Stimulated activated CD8-positive, alpha-beta memory T cell treated with anti-CD3 and anti-CD28 coated beads, Interleukin-7, amount 100 ng/mL, for 1 hour (primary cell): Measurements from ENCODE around the gene ITPR1.
A peak's percentile ranks its signal among the peaks of the same experiment; 100 is the strongest.
"Not testable (repeated sequence)": the region's sequence is repeated elsewhere in the genome, so short reads cannot be mapped to it uniquely, and the experiment has no call there.

Experiments used
- DNase-seq, 2 donors: peaks; one replicate each; pipeline ENCODE4 v3.0.0-alpha.2; 2020; ENCODE audit warnings: low read depth in 2 of 2

ITPR1 gene

GRCh38 chr3:4493014-4493940 lies at the start of gene ITPR1:
TSS of gene ITPR1 (plus strand) at chr3:4493348. CDS start at chr3:4516492, 23,144 bp downstream.
- DNase-seq = peak; percentile 92 to 96

DNA sequence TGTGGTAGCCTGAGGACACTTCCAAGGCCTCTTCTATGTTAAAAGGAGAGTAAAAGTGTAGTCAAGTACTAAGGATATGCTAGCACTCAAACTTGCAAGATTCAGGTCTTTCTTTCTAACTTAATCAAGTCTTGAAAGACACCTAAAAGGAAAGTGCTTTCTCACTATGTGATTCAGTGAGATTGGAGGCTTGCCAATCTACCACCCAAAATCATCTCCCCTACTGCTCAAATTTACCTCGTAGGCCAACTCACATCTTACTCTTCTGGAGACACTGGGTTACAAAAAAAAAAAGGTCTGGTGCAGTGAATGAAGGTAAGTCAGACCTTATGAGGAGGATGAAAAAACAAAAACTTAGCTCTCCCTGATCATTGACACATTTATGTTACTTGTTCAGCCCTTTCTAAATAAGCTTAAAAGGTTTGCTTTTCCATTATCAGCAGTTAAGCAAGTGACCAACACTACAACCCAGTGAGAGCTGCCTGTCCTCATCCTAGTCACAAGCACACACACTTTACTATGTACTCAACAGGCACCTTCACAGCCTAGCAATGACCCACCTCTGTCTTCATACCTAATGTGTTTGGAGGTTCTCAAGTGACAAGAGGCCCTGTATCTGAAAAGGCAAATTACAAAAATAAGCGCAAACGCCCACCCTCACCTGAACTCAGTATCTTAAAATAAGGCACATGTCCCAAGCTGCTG lies 45.7 kb upstream of the ITPR1 start:
- DNase-seq = no peak

GRCh38 chr3:4448187-4448586 lies 45.0 kb upstream of the ITPR1 start:
- no peak for DNase-seq

- DNase-seq = no peak
Measured at GRCh38 chr3:4449043-4449805, 43.9 kb upstream of the ITPR1 start.

GRCh38 chr3:4454142-4454541 lies 39.0 kb upstream of the ITPR1 start:
- no peak for DNase-seq

DNA sequence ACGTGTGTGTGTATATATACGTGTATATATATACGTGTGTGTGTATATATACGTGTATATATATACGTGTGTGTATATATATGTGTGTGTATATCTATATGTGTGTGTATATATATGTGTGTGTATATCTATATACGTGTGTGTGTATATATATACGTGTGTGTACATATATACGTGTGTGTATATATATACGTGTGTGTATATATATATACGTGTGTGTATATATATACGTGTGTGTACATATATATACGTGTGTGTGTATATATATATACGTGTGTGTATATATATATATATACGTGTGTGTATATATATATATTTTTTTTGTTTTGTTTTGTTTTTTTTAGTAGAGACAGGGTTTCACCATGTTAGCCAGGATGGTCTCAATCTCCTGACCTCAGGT lies 36.4 kb upstream of the ITPR1 start:
- DNase-seq = not testable (repeated sequence)

DNA sequence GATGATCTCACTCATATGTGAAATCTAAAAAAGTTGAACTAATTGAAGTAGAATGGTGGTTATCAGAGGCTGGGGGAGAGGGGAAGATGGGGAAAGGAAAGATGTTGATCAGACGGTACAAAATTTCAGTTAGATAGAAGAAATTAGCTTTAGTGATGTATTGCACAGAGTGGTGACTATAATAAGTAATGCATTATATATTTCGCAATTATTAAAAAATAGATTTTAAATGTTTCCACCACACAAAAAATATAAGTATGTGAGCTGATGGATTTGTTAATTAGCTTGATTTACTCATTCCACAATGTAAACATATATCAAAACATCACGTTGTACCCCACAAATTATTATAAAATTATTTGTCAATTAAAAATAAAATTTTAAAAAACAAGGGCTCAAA lies 34.2 kb upstream of the ITPR1 start:
- DNase-seq = no peak

GRCh38 chr3:4460334-4460733 lies 32.8 kb upstream of the ITPR1 start:
- DNase-seq = no peak

DNA sequence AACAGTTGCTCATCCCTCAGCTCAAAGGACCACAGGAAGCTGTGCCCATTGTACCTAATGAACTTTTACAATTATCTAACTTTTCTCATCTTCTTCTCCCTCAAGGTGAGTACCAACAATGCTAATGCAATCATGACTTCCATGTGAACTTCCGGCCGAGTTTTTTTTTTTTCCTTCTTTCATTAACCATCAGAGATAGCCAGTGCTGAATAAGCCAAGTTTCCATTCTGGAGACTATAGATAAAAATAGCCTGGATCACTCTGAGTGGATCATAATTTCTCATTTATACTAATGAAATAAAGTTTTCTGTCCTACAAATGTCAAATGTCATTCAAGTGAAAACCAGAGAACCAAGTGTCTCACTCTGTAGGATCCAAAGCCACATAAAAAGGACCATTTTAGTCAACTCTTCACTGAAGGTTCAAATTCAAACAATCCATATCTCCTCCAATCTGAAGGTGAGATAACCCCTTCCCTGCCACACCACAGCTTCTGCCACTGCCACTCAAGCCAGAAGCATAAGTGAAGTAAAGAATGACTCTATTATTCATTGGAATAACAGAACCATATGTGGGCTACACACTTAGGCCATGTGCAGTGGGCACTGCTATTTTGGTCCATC lies 31.6 kb upstream of the ITPR1 start:
- no peak for DNase-seq

- no peak for DNase-seq
Measured at GRCh38 chr3:4462369-4463040, 30.6 kb upstream of the ITPR1 start.

GRCh38 chr3:4464576-4464975 lies 28.6 kb upstream of the ITPR1 start:
- DNase-seq = no peak

- peak; percentile 49 to 55 for DNase-seq
Measured at GRCh38 chr3:4466741-4467521, 26.2 kb upstream of the ITPR1 start, which contains the start of gene SUMF1. TSS of gene SUMF1 (minus strand) at chr3:4467269. CDS start at chr3:4467245, 24 bp downstream.

GRCh38 chr3:4467522-4467867 lies 25.7 kb upstream of the ITPR1 start:
- no peak for DNase-seq

GRCh38 chr3:4471907-4472306 lies 21.2 kb upstream of the ITPR1 start:
- DNase-seq = no peak

GRCh38 chr3:4472312-4472711 lies 20.8 kb upstream of the ITPR1 start:
- no peak for DNase-seq

DNA sequence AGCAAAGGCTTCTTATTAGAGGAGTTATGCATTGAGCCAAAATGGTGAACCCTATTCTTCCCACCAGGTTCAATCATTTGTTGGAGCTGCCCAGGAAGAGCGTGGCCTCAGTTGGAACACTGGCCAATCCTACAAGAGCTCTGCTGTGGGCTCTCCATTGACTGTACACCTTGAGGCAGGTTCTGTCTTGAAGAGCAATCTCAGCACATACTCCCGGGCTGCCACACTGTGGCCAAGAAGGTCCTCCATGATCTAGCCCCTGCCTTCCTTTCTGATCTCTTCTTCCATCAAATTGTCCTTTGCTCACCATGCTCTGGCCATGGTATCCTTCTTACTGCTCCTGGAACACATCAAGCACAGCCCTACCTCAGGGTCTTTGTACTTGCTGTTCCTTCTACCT lies 20.4 kb upstream of the ITPR1 start:
- no peak for DNase-seq

GRCh38 chr3:4474683-4475490 lies 18.3 kb upstream of the ITPR1 start:
- DNase-seq = no peak

DNA sequence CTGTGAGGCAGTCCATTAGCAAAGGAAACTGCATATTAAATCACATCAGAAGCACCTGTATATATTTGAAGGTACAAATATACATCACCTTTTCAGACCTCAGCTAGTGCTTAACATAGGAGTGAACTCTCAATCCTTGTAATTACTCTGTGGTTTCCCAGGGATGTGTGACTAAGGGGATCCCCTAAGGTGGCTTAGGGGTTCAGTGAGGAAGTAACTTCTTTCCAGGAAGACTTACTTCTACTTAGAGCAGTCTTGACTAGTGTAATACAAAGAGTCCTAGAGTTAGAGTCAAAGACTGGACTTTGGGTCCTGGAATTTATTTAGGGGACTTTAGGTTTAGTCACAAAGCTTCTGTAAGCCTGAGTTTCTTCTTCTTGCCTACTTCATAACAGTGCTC lies 17.3 kb upstream of the ITPR1 start:
- no peak for DNase-seq

DNA sequence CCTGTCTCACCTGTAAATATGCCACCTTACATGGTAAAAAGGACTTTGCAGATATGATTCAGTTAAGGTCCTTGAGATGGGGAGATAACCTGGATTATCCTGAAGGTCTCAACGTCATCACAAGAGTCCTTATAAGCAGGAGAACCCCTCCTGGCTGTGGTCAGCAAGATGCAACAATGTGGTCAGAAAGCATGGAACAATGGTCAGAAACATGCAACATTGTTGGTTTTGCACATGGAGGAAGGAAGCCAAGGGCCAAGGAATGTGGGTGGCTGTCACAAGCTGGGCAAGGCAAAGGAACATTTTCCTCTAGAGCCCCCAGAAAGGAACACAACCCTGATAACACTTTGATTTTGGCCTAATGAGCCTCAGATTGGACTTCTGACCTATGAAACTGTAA lies 16.7 kb upstream of the ITPR1 start:
- DNase-seq = no peak

DNA sequence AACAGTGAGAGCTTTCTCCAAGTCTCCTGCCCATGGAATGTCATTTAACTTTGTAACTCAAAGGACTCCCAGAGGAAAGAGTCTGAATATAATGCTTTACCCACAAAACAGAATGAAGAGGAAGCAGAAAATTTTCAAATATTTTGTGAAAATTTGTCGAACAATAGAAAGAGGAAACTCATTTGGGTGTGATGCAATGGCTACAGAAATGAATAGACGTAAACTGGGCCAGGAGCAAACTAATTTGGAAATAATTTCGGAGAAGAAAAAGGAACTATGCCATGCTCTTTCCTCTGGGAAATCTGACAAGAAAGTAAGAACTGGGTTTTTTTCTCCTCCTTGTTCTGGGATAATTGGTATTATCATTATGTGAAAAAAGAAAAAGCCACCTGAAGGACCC lies 14.9 kb upstream of the ITPR1 start:
- no peak for DNase-seq
